ENCODE measurements around the gene ACOT6.
A peak's percentile ranks its signal among the peaks of the same experiment; 100 is the strongest.
"Not testable (repeated sequence)": the region's sequence is repeated elsewhere in the genome, so short reads cannot be mapped to it uniquely, and the experiment has no call there.

ACOT6 gene

DNA sequence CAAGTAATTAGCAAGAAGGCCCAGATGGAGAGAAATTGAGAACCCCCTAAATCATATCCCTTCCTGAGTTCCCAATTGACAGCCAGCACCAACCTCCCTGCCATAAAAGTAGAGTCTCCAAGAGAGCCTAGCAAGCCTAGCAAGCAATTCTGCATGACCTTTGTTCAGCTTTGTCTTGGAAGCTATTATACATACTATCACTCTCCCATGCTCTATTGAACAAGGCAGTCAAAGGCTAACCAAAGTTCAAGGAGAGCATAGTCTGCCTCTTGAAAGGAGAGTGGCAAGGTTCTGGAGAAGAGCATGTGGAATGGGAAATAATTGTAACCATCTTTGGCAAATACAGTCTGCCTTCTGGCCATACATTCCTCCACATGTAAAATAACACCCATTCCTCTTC, 12.8 kb upstream of the ACOT6 start:
- no peak for DNase-seq

GRCh38 chr14:73602994-73603393, 9.3 kb upstream of the ACOT6 start:
- DNase-seq: no peak

DNA sequence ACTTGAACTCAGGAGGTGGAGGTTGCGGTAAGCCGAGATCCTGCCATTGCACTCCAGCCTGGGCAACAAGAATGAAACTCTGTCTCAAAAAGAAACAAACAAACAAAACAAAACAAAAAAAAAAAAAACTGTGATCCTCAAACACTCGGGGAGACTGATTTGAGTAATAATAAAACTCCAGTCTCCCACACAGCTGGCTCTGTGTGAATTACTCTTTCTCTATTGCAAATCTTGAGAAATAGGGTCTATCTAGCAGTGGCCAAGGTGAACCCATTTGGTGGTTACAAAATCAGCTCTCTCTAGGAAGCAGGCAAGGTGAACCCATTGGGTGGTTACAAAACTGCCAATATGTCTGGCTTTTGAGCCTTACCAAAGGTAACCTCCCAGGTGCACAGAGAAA, 6.0 kb upstream of the ACOT6 start:
- no peak for DNase-seq

- DNase-seq: no peak
Observed at GRCh38 chr14:73607241-73607640, 5.1 kb upstream of the ACOT6 start.

DNA sequence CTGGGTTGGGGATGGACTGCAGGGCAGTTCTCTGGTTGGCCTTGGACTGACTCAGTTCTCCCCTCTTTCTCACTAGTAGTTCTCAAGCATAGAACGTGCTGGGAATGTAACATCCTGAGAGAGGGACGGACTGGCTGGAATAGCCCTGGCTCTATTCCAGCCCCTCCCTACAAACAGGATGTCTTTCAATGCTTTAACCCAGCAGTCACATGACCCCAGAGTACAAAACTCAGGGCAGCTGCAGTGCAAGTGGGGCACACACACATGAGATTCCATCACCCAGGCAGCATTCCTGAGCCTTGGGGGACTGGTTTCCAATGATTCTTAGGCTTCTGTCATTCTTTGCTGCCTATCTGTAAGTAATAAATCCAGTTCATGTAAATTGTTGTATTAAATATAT, 1.6 kb upstream of the ACOT6 start:
- DNase-seq: peak in 20 of 56 donors; percentile 1 to 42 (median 9)

- peak in 5 of 56 donors; percentile 33 to 60 (median 49) for DNase-seq
Observed at GRCh38 chr14:73613046-73613383, 698 bp downstream of the ACOT6 start.

- DNase-seq: no peak
Observed at GRCh38 chr14:73613419-73613963, 1.2 kb downstream of the ACOT6 start.

GRCh38 chr14:73616831-73617230, 4.5 kb downstream of the ACOT6 start:
- DNase-seq: no peak

GRCh38 chr14:73619524-73619923, 7.2 kb downstream of the ACOT6 start:
- no peak for DNase-seq

DNA sequence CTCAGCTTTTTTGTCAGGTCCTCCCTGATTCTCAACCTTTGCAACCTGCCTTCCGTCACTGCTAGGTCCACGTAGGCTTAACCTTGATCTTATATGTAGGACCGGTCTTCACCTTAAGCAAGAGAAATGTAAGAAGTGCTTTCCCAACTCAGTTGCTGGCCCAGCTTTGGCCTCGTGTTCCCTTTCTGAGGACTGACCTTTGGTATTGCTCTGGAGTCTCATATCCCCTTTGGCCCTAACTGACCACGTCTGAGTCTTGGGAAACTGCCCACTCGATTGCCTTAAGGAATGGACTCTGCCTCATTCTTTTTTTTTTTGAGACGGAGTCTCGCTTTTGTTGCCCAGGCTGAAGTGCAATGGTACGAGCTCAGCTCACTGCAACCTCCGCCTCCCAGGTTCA, 8.0 kb downstream of the ACOT6 start:
- no peak for DNase-seq

GRCh38 chr14:73623504-73624054, 11.3 kb downstream of the ACOT6 start:
- no peak for DNase-seq

DNA sequence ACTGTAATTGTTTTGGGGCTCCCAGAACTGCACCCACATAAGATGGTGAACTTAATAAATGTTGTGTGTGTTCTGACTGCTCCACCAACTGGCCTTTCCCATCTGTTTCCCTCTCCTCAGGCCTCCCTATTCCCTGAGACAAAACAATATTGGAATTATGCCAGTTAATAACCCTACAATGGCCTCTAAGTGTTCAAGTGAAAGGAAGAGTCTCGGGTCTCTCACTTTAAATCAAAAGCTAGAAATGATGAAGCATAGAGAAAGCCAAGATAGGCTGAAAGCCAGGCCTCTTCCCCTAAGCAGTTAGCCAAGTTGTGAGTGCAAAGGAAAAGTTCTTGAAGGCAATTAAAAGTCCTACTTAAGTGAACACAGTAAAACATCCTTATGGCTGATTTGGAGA, 13.4 kb downstream of the ACOT6 start:
- no peak for DNase-seq

- no peak for DNase-seq
Observed at GRCh38 chr14:73627151-73627558, 14.8 kb downstream of the ACOT6 start.

DNA sequence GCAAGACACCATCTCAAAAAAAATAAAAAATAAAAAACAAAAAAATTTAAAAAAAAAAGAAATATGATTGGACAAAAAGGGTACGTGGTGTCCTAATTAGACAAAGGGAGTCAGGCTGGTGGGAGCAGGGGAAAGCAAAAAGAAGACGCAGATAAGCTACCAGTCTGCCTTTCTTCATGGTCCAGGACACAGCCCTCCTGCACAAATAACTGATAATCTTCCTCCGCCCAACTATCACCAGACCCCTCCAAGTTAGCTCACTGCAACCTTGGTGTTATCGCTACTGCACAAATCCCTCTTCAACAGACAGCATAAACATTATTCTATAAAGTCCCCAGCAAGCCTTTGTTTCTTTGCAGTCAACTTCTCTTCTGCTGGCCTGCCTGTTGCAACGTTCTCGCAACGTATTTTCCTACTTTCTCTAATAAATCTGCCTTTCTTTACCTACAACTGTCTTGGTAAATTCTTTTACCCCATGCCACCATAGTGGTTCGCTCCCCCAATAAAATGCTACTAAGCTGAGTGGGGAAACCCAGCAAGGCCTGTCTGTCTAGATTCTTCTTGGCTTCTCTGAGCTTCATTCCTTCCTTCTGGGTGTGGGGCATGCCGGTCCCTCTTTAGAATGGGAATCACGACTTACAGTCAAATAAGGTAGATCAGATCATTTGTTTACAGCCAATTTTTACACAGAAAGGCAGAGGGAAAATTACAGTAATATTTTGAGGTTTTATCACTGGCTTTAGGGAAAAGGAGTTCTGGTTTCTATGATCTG, 17.9 kb downstream of the ACOT6 start:
- DNase-seq: no peak

GRCh38 chr14:73633116-73634010, 21.0 kb downstream of the ACOT6 start:
- peak in 51 of 56 donors; percentile 8 to 84 (median 47) for DNase-seq

DNA sequence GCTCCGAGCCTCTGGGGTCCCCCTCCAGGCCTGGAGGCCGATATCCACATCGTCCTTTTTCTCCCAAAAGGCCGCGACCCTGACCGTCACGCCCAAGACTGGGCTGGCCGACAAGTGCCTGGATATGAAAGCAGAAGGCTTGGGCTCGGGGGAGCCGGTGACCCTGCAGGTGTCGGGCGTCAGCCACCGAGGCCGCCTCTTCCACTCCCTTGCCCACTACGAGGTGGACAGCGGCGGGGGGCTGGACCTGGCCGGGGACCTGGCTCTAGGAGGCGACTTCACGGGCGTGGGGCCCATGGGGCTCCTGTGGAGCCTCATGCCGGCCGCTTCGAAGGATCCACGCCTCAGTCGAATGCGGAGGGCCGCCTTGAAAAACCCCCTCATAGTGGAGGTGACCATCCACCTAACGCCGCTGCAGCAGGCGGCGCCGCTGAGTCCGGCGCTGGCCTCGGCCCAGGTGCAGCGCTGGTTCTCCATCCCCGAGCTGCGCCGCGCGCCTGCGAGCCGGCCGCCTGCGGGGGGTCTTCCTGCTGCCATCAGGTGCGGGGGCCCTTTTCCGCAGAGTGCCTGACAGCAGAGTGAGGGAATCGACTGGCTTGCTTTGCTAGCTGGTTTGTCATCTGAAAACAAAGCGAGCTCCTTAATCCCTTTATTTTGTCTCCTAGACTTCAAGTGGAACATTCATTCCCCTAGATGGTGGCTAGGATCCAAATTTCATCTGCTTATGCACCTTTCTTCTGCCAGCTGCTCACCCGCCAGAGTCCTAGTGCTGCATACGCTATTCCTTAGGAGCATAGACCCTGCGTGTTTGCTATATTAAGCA, 21.9 kb downstream of the ACOT6 start:
- DNase-seq: peak in 39 of 56 donors; percentile 7 to 62 (median 33)

DNA sequence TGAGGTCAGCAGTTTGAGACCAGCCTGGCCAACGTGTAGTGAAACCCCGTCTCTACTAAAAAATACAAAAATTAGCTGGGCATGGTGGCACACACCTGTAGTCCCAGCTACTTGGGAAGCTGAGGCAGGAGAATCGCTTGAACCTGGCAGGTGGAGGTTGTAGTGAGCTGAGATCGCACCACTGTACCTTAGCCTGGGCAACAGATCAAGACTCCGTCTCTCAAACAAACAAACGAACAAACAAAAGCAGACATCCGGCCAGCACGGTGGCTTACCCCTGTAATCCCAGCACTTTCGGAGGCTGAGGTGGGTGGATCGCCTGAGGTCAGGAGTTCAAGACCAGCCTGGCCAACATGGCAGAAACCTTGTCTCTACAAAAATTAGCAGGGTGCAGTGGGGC, 24.0 kb downstream of the ACOT6 start:
- not testable (repeated sequence) for DNase-seq

GRCh38 chr14:73637830-73638229, 25.5 kb downstream of the ACOT6 start:
- no peak for DNase-seq

DNA sequence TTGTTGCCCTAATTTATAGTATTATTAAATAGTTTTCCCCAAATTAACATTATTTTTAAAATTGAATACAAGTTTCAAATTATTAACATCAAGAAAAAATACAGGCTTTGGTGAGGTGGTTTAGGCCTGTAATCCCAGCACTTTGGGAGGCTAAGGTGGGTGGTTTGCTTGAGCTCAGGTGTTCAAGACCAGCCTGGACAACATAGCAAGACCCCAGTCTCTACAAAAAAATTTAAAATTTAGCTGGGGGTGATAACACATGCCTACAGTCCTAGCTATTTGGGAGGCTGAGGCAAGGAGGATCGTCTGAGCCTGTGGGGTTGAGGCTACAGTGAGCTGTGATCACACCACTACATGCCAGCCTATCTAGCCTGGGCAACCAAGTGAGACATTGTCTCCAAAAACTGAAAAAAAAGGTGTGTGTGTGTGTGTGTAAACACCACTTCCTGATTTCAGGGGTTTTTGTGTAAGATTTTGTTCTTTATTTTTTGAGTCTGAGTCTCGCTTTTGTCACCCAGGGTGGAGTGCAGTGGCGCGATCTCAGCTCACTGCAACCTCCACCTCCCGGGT, 28.6 kb downstream of the ACOT6 start:
- DNase-seq: no peak

DNA sequence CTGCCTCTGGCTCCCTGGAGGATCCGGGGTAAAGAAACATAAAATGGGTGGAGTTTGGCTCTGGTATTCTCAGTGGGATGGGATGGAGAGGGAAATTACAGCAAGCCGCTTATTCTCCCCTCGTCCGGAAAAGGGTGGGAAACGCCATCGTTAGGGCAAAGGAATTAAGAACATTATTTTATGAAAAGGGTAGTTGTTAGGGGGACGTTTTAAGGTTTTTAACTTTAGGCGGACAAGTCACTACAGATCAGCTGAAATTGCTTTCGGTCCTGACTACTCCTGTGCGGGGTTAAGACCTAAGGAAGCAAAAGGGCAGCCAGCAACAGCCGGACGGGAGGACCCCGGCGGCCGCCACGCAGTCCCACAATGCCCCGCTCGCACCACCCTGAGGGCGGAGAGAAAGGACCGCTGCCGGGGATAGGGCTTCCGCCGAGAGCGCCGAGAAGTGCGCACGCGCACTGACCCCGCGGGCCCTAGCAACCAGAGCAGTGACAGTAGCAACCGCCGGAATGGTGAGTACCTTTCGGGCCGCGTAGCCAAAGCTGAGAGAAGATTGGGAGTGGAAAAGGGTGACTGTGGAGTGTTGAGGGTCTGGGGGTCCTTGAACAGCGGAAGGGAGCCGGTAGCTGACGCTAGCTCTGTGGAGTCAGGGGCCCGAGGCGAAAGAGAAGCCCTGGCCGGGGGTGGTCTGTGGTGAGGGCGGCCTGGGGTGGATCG, 32.4 kb downstream of the ACOT6 start, which contains the start of gene DNAL1:
Gene DNAL1, plus strand, starts transcription at position 456 of the 717 bp plus-strand sequence. Its CDS starts 54 bp downstream, at position 510.
- DNase-seq: peak; percentile 49 to 95 (median 85)

Data from amygdala (tissue), 56 donors.